CD4-positive, alpha-beta T cell treated with Interleukin-17A for 1 hour (primary cell): ENCODE measurements around the gene FRMD1.

Source experiments
- DNase-seq: peaks from one replicate; pipeline ENCODE4 v3.0.0-alpha.2; 2020

FRMD1 gene

GRCh38 chr6:168078943-168079405 lies at the start of gene FRMD1:
TSS of gene FRMD1 (minus strand) at chr6:168079212. CDS start at chr6:168079094, 118 bp downstream.
- DNase-seq: no peak

GRCh38 chr6:168128006-168128630 lies 49.1 kb upstream of the FRMD1 start:
- no peak for DNase-seq

- DNase-seq: no peak
Measured at GRCh38 chr6:168127384-168127868, 48.4 kb upstream of the FRMD1 start.

- no peak for DNase-seq
Measured at GRCh38 chr6:168126566-168127383, 47.8 kb upstream of the FRMD1 start.

- no peak for DNase-seq
Measured at GRCh38 chr6:168125429-168126001, 46.5 kb upstream of the FRMD1 start.

- no peak for DNase-seq
Measured at GRCh38 chr6:168124921-168125320, 45.9 kb upstream of the FRMD1 start.

GRCh38 chr6:168124158-168124557 lies 45.1 kb upstream of the FRMD1 start:
- no peak for DNase-seq

GRCh38 chr6:168123165-168123911 lies 44.3 kb upstream of the FRMD1 start:
- DNase-seq: no peak

GRCh38 chr6:168122521-168122920 lies 43.5 kb upstream of the FRMD1 start:
- DNase-seq: no peak

- no peak for DNase-seq
Measured at GRCh38 chr6:168122011-168122410, 43.0 kb upstream of the FRMD1 start.

GRCh38 chr6:168121303-168121665 lies 42.3 kb upstream of the FRMD1 start:
- DNase-seq: no peak

- no peak for DNase-seq
Measured at GRCh38 chr6:168120390-168121302, 41.6 kb upstream of the FRMD1 start.

- no peak for DNase-seq
Measured at GRCh38 chr6:168119539-168119938, 40.5 kb upstream of the FRMD1 start.

- DNase-seq: no peak
Measured at GRCh38 chr6:168118935-168119334, 39.9 kb upstream of the FRMD1 start.

GRCh38 chr6:168117942-168118341 lies 38.9 kb upstream of the FRMD1 start:
- DNase-seq: no peak

- DNase-seq: no peak
Measured at GRCh38 chr6:168116975-168117899, 38.2 kb upstream of the FRMD1 start.

GRCh38 chr6:168116438-168116974 lies 37.5 kb upstream of the FRMD1 start:
- DNase-seq: no peak

- DNase-seq: no peak
Measured at GRCh38 chr6:168115748-168116437, 36.9 kb upstream of the FRMD1 start.

- no peak for DNase-seq
Measured at GRCh38 chr6:168113226-168113625, 34.2 kb upstream of the FRMD1 start.

GRCh38 chr6:168111911-168112310 lies 32.9 kb upstream of the FRMD1 start:
- no peak for DNase-seq
